HG02763 (cell line): ENCODE results near the gene ZNF808.
A peak's percentile ranks its signal among the peaks of the same experiment; 100 is the strongest.
"Not testable (repeated sequence)": the region's sequence is repeated elsewhere in the genome, so short reads cannot be mapped to it uniquely, and the experiment has no call there.

Experiments used
- ATAC-seq: cut with Tn5 transposase; IDR thresholded peaks from one replicate; pipeline ENCODE4 v1.9.1; 2021; ENCODE audit warnings: mild to moderate bottlenecking, moderate library complexity; ENCODE audit not compliant: unreplicated experiment

ZNF808 gene

GRCh38 chr19:52592301-52592700 is 64.8 kb downstream of the ZNF808 start:
- no peak for ATAC-seq

GRCh38 chr19:52593441-52593840 is 66.0 kb downstream of the ZNF808 start:
- ATAC-seq = not testable (repeated sequence)

GRCh38 chr19:52599241-52599640 is 71.8 kb downstream of the ZNF808 start:
- no peak for ATAC-seq

- peak; percentile 20 for ATAC-seq
Measured at GRCh38 chr19:52600639-52601024, 73.2 kb downstream of the ZNF808 start.

- ATAC-seq = peak; percentile 96
Measured at GRCh38 chr19:52601025-52601973, 73.8 kb downstream of the ZNF808 start.

GRCh38 chr19:52601974-52602366 is 74.5 kb downstream of the ZNF808 start:
- ATAC-seq = not testable (repeated sequence)

GRCh38 chr19:52602941-52603340 is 75.5 kb downstream of the ZNF808 start:
- ATAC-seq = no peak

GRCh38 chr19:52603558-52604207 is 76.2 kb downstream of the ZNF808 start:
- ATAC-seq = no peak
